Measurements from ENCODE around the gene ACADVL. TPM values are rescaled to one million over a fixed set of nuclear protein-coding genes. Genes with fewer than 3 reads are reported as not detected.
A peak's percentile ranks its signal among the peaks of the same experiment; 100 is the strongest.

ACADVL gene
- total RNA-seq, 4 donors from 2014 or later: 565 to 850 (median 599) TPM

GRCh38 chr17:7208754-7209460 is 10.8 kb upstream of the ACADVL start:
- no peaks in the 10 kb centered on the region for H3K9me3 ChIP-seq
- no peaks in the 10 kb centered on the region for H3K36me3 ChIP-seq
- peaks cover 0 to 31% (median 5%) of the 10 kb centered on the region in 4 donors for H3K4me1 ChIP-seq
- TF ChIP-seq POLR2A (IDR thresholded peaks at IDR 0.05): no peak
- TF ChIP-seq, protein P1, sequence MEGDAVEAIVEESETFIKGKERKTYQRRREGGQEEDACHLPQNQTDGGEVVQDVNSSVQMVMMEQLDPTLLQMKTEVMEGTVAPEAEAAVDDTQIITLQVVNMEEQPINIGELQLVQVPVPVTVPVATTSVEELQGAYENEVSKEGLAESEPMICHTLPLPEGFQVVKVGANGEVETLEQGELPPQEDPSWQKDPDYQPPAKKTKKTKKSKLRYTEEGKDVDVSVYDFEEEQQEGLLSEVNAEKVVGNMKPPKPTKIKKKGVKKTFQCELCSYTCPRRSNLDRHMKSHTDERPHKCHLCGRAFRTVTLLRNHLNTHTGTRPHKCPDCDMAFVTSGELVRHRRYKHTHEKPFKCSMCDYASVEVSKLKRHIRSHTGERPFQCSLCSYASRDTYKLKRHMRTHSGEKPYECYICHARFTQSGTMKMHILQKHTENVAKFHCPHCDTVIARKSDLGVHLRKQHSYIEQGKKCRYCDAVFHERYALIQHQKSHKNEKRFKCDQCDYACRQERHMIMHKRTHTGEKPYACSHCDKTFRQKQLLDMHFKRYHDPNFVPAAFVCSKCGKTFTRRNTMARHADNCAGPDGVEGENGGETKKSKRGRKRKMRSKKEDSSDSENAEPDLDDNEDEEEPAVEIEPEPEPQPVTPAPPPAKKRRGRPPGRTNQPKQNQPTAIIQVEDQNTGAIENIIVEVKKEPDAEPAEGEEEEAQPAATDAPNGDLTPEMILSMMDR (IDR thresholded peaks at IDR 0.05): no peak
- TF ChIP-seq EP300 (IDR thresholded peaks at IDR 0.05): no peak
- H3K27ac ChIP-seq: no peak overlapping the region
- peaks cover 0 to 11% of the 10 kb centered on the region in 2 donors for H3K27me3 ChIP-seq
- 78 to 84% methylated on average over 9 of the region's 9 CpGs for WGBS, 2 donors
- no peak for DNase-seq (ENCODE audit: low spot score in 2 of 2)
- H3K4me3 ChIP-seq: no peak overlapping the region

DNA sequence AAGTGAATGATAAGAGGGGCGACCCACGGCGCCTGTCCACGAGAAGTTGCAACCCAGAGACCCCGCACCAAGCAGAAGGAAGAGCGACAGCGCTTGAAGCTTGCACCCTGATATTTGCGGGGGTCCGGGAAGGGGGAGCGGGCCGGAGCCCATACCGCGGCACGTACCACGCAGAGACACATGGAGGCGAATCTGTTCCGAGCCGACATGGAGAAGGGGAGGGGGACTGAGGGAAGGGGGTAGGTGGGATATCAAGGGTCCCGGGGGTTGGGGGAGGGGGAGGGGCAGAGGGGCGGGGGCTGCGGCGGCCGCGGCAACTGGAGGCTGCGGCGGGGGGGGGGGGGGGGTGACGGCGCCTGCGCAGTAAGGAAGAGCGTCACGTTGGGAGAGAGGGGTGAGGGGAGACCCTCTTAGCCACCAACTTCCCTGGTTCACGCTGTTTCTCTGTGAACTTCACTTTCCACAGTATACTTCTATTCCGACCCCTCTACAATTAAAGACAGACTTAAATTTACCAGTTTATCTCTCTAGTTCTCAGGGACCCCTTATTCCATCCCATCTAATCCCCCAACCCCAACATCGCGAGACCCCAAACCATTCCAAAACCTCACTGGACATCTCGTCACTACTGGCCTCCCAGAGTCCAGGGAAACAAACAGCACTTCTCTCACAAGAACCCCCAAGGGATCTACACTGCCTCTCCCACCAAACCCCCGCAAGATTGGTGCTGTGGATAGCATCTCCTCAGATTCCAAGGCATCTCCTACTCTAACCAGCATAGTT is 8.1 kb upstream of the ACADVL start:
- Histone ChIP-seq H3K27me3 (peaks cover 0 to 11% of the 10 kb centered on the region in 2 donors), H3K9me3 (no peaks in the 10 kb centered on the region), H3K4me3 (no peak overlapping the region), H3K36me3 (no peaks in the 10 kb centered on the region), H3K27ac (no peak overlapping the region), H3K4me1 (peaks cover 0 to 46% (median 16%) of the 10 kb centered on the region in 4 donors)
- DNase-seq (ENCODE audit: low spot score in 2 of 2): no peak
- TF ChIP-seq POLR2A (IDR thresholded peaks at IDR 0.05) (no peak), EP300 (IDR thresholded peaks at IDR 0.05) (no peak)
- TF ChIP-seq, protein P1 (IDR thresholded peaks at IDR 0.05): no peak
- WGBS, 2 donors: 26 to 34% methylated on average over 25 to 37 of the region's 37 CpGs

DNA sequence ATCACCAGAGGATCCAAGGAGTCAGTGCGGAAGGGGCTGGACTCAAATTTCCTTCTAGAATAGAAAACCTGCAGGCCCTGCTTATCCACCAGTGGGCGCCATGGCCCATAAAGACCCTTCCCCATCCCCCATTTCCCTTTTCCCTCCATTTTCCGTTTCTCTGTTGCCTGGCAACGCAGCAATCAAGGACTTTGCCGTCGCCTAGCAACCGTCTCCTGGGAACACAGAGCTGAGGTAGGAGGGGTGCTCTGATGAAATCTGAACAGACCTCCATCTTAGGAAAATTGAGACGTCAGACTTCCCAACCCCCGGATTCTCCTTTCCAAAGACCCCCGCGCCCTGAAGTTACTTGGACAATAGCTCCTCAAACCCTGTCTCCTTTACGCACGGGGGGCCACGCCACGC is 5.8 kb upstream of the ACADVL start:
- 5% methylated on average over 15 of the region's 15 CpGs for whole genome bisulfite sequencing, 2 donors
- DNase-seq (ENCODE audit: low spot score in 2 of 2): peak in 1 of 2 donors; percentile 55
- Histone ChIP-seq H3K27ac (peak overlapping the region in 3 of 4 donors; percentile 51 to 98 (median 97)), H3K4me1 (peaks cover 0 to 58% (median 28%) of the 10 kb centered on the region in 4 donors), H3K36me3 (no peaks in the 10 kb centered on the region), H3K4me3 (peak overlapping the region; percentile 28 to 54 (median 41)), H3K9me3 (no peaks in the 10 kb centered on the region), H3K27me3 (peaks cover 0 to 11% of the 10 kb centered on the region in 2 donors)
- TF ChIP-seq, protein P1 (IDR thresholded peaks at IDR 0.05): peak in 1 of 5 experiments; percentile 14
- TF ChIP-seq POLR2A (IDR thresholded peaks at IDR 0.05): no peak

GRCh38 chr17:7214300-7215135 is 5.2 kb upstream of the ACADVL start:
- Histone ChIP-seq H3K36me3 (no peaks in the 10 kb centered on the region), H3K9me3 (no peaks in the 10 kb centered on the region), H3K4me1 (peaks cover 0 to 64% (median 31%) of the 10 kb centered on the region in 4 donors), H3K27ac (peak overlapping the region; percentile 11 to 98 (median 74)), H3K4me3 (peak overlapping the region; percentile 28 to 54 (median 41)), H3K27me3 (peaks cover 0 to 11% of the 10 kb centered on the region in 2 donors)
- DNase-seq (ENCODE audit: low spot score in 2 of 2): peak; percentile 94 to 96
- TF ChIP-seq POLR2A (IDR thresholded peaks at IDR 0.05): no peak
- TF ChIP-seq, protein P1 (IDR thresholded peaks at IDR 0.05): peak in 4 of 5 experiments; percentile 55 to 63 (median 61)
- TF ChIP-seq EP300 (IDR thresholded peaks at IDR 0.05): peak; percentile 38 to 45
- WGBS, 2 donors: 1% methylated on average over 41 to 45 of the region's 45 CpGs
